ENCODE results near the gene PBX3. TPM values are rescaled to one million over a fixed set of nuclear protein-coding genes. Genes with fewer than 3 reads are reported as not detected.

The PBX3 gene
- total and polyA plus RNA-seq, 2 experiments from 2014 or later, result 13.4 to 30.9 TPM

DNA sequence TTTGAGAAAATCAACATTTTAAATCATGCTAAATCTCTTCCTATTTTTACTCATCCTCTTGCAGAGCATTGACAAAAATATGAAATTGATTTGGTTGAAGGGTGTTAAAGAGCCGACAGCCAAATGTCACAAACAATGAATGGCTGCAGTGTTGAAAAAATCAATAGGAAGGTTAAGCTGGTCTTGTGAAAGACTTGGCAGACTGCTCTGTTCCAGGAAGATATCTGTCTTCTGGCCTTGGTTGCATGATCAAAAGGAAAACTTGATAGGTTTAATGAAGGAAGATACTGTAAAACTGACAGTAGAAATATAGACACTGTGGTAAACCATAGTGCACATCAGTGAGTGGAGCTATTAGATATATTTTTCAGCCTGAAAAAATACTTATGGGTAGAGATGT, 103.6 kb downstream of the PBX3 start:
- Histone ChIP-seq H3K4me3 (no peak overlapping the region), H3K4me1 (ENCODE audit: insufficient read depth) (peaks cover 39% of the 10 kb centered on the region), H3K79me2 (ENCODE audit: insufficient read depth) (peaks cover 89% of the 10 kb centered on the region), H3F3A (ENCODE audit: insufficient read depth) (0 out of 2 replicates have a peak, but pooled peaks cover 12% of the 10 kb centered on the region), H3K9ac (no peak overlapping the region), H3K36me3 (ENCODE audit: low read depth) (no peaks in the 10 kb centered on the region), H3K27ac (no peak overlapping the region), H3K4me2 (ENCODE audit: unreplicated experiment) (no peak overlapping the region), H4K20me1 (ENCODE audit: insufficient read depth) (no peaks in the 10 kb centered on the region), H2AFZ (no peak overlapping the region), H3K27me3 (replicated peaks; ENCODE audit: insufficient read depth) (no peaks in the 10 kb centered on the region), H3K9me3 (ENCODE audit: low read depth) (no peaks in the 10 kb centered on the region), H3K9me2 (ENCODE audit: insufficient read depth) (no peaks in the 10 kb centered on the region)
- 43 to 59% methylated on average over 1 of the region's 1 CpG for WGBS, 2 experiments (ENCODE audit: low coverage in 1 of 2, low lambda C conversion rate in 2 of 2, missing lambda C conversion rate in 2 of 2)
- DNase-seq, result peak; percentile 24
- in situ Hi-C loops (cut with MboI), result no loop called here
- TF ChIP-seq EZH2phosphoT487 (IDR thresholded peaks at IDR 0.05; ENCODE audit: insufficient read depth, low read depth) (no peak), EZH2 (IDR thresholded peaks at IDR 0.05; ENCODE audit: insufficient read depth, poor library complexity, severe bottlenecking) (no peak)

GRCh38 chr9:125851979-125852378, 104.8 kb downstream of the PBX3 start:
- DNase-seq, result no peak
- H3K4me2 ChIP-seq (ENCODE audit: unreplicated experiment), result no peak overlapping the region
- WGBS, 2 experiments (ENCODE audit: low coverage in 1 of 2, low lambda C conversion rate in 2 of 2, missing lambda C conversion rate in 2 of 2), result 98 to 100% methylated on average over 2 of the region's 2 CpGs
- H3K27ac ChIP-seq, result no peak overlapping the region
- no peaks in the 10 kb centered on the region for H3K27me3 ChIP-seq (replicated peaks; ENCODE audit: insufficient read depth)
- peaks cover 89% of the 10 kb centered on the region for H3K79me2 ChIP-seq (ENCODE audit: insufficient read depth)
- in situ Hi-C loops (cut with MboI), result no loop called here
- no peaks in the 10 kb centered on the region for H4K20me1 ChIP-seq (ENCODE audit: insufficient read depth)
- TF ChIP-seq EZH2phosphoT487 (IDR thresholded peaks at IDR 0.05; ENCODE audit: insufficient read depth, low read depth), result no peak
- no peak for TF ChIP-seq EZH2 (IDR thresholded peaks at IDR 0.05; ENCODE audit: insufficient read depth, poor library complexity, severe bottlenecking)
- H3K4me1 ChIP-seq (ENCODE audit: insufficient read depth), result peaks cover 49% of the 10 kb centered on the region
- H3K9me3 ChIP-seq (ENCODE audit: low read depth), result no peaks in the 10 kb centered on the region
- no peaks in the 10 kb centered on the region for H3K9me2 ChIP-seq (ENCODE audit: insufficient read depth)
- H3K4me3 ChIP-seq, result no peak overlapping the region
- H3K9ac ChIP-seq, result no peak overlapping the region
- no peaks in the 10 kb centered on the region for H3K36me3 ChIP-seq (ENCODE audit: low read depth)
- no peak overlapping the region for H2AFZ ChIP-seq
- H3F3A ChIP-seq (ENCODE audit: insufficient read depth), result 0 out of 2 replicates have a peak, but pooled peaks cover 12% of the 10 kb centered on the region

- Histone ChIP-seq H3K9ac (no peak overlapping the region), H4K20me1 (ENCODE audit: insufficient read depth) (no peaks in the 10 kb centered on the region), H3K9me3 (ENCODE audit: low read depth) (no peaks in the 10 kb centered on the region), H3K4me1 (ENCODE audit: insufficient read depth) (peaks cover 49% of the 10 kb centered on the region), H3K27ac (no peak overlapping the region), H3K4me3 (no peak overlapping the region), H2AFZ (no peak overlapping the region), H3K36me3 (ENCODE audit: low read depth) (no peaks in the 10 kb centered on the region), H3K79me2 (ENCODE audit: insufficient read depth) (peaks cover 89% of the 10 kb centered on the region), H3K4me2 (ENCODE audit: unreplicated experiment) (no peak overlapping the region), H3K27me3 (replicated peaks; ENCODE audit: insufficient read depth) (no peaks in the 10 kb centered on the region), H3F3A (ENCODE audit: insufficient read depth) (0 out of 2 replicates have a peak, but pooled peaks cover 12% of the 10 kb centered on the region), H3K9me2 (ENCODE audit: insufficient read depth) (no peaks in the 10 kb centered on the region)
- WGBS, 2 experiments (ENCODE audit: low coverage in 1 of 2, low lambda C conversion rate in 2 of 2, missing lambda C conversion rate in 2 of 2), result 95 to 96% methylated on average over 2 of the region's 2 CpGs
- no peak for TF ChIP-seq EZH2 (IDR thresholded peaks at IDR 0.05; ENCODE audit: insufficient read depth, poor library complexity, severe bottlenecking)
- no peak for TF ChIP-seq EZH2phosphoT487 (IDR thresholded peaks at IDR 0.05; ENCODE audit: insufficient read depth, low read depth)
- in situ Hi-C loops (cut with MboI), result no loop called here
- DNase-seq, result no peak
Observed at GRCh38 chr9:125852386-125852785, 105.2 kb downstream of the PBX3 start.

DNA sequence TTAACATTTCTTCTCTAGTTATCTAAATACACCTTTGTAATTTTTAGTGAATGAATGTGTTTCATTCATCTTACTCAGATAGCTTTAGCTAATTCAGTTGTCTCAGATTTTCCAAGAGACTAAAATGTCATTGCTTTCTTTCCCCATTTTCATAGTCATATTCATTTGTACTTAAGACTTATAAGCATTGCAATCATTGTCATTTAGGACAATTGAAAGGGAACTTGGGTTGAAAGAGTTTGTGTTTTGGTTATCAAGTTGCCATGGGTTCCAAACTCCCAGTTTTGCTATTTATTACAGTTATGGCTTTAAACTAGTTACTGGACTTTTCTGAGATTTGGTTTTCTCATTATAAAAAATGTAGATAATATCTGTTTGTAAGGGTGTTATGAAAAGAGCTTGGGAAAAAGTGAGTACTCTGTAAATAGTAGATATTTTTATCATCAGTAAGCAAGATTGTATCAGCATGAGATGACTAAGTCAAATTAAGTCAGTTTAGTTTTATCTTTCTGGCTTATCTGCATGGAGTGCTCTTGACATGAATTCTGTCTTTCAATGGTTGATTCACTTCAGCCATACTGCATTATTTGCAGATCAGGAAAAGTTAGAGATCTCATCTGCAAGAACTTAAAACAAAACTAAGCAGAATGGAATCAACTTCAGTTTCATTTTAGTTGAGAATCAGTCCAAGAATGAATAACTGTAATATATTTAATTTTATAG, 107.5 kb downstream of the PBX3 start:
- Histone ChIP-seq H3K9me3 (ENCODE audit: low read depth) (no peaks in the 10 kb centered on the region), H3K27ac (peak overlapping the region; percentile 63), H3K4me2 (ENCODE audit: unreplicated experiment) (peak overlapping the region; percentile 67), H3K27me3 (replicated peaks; ENCODE audit: insufficient read depth) (no peaks in the 10 kb centered on the region), H2AFZ (no peak overlapping the region), H4K20me1 (ENCODE audit: insufficient read depth) (no peaks in the 10 kb centered on the region), H3K36me3 (ENCODE audit: low read depth) (no peaks in the 10 kb centered on the region), H3K4me1 (ENCODE audit: insufficient read depth) (peaks cover 49% of the 10 kb centered on the region), H3K4me3 (peak overlapping the region; percentile 27; the same call in 1 of the 2 replicates), H3K79me2 (ENCODE audit: insufficient read depth) (peaks cover 89% of the 10 kb centered on the region), H3K9ac (peak overlapping the region; percentile 6; the same call in 1 of the 2 replicates), H3K9me2 (ENCODE audit: insufficient read depth) (no peaks in the 10 kb centered on the region), H3F3A (ENCODE audit: insufficient read depth) (0 out of 2 replicates have a peak, but pooled peaks cover 12% of the 10 kb centered on the region)
- no peak for TF ChIP-seq EZH2 (IDR thresholded peaks at IDR 0.05; ENCODE audit: insufficient read depth, poor library complexity, severe bottlenecking)
- no peak for TF ChIP-seq EZH2phosphoT487 (IDR thresholded peaks at IDR 0.05; ENCODE audit: insufficient read depth, low read depth)
- in situ Hi-C loops (cut with MboI), result no loop called here
- DNase-seq, result peak; percentile 74
